Heart left ventricle (tissue), 16 donors: Measurements from ENCODE around the gene CYP39A1. TPM values are rescaled to one million over a fixed set of nuclear protein-coding genes. Genes with fewer than 3 reads are reported as not detected.

Experiments used
- ATAC-seq, 4 donors: fragments of 200-7000 bp; cut with Tn5 transposase; one replicate each; pipeline ENCODE4 v1.9.1; 2020 to 2022; ENCODE audit warnings: moderate library complexity in 4 of 4, mild to moderate bottlenecking in 3 of 4, moderate number of reproducible peaks in 1 of 4
- DNase-seq, 5 donors: peaks; one replicate each; pipeline ENCODE4 v3.0.0-alpha.2; 2020
- H3K27ac ChIP-seq, 12 donors: fragments of 200-600 bp; sonication (generic) in 4 of 12; one replicate each; pipeline versions ENCODE4 v1.5.0 to v1.8.0; 2016 to 2022; ENCODE audit warnings: mild to moderate bottlenecking in 2 of 12
- H3K27me3 ChIP-seq, 9 donors: fragments of 200-600 bp; sonication (generic) in 2 of 9; one replicate each; pipeline versions ENCODE4 v1.5.1 to v1.8.0; 2016 to 2022; ENCODE audit warnings: mild to moderate bottlenecking in 3 of 9
- H3K36me3 ChIP-seq, 9 donors: fragments of 200-600 bp; sonication (generic) in 2 of 9; one replicate each; pipeline versions ENCODE4 v1.5.0 to v1.8.0; 2018 to 2022; ENCODE audit warnings: mild to moderate bottlenecking in 2 of 9
- H3K4me1 ChIP-seq, 12 donors: fragments of 200-600 bp; sonication (generic) in 4 of 12; one replicate each; pipeline versions ENCODE4 v1.5.0 to v1.8.0; 2016 to 2022; ENCODE audit warnings: mild to moderate bottlenecking in 3 of 12
- H3K4me3 ChIP-seq, 12 donors: fragments of 200-600 bp; sonication (generic) in 4 of 12; one replicate each; pipeline versions ENCODE4 v1.5.0 to v1.8.0; 2017 to 2022; ENCODE audit warnings: mild to moderate bottlenecking in 9 of 12, moderate library complexity in 4 of 12
- H3K9me3 ChIP-seq, 12 donors: fragments of 200-600 bp; sonication (generic) in 4 of 12; one replicate each; pipeline versions ENCODE4 v1.5.0 to v1.8.0; 2016 to 2022; ENCODE audit warnings: mild to moderate bottlenecking in 1 of 12
- POLR2A ChIP-seq, 2 donors: fragments of 450-650 bp; IDR thresholded peaks; one replicate each; pipeline ENCODE4 v1.6.1; 2017; ENCODE audit warnings: antibody characterized with exemption in 2 of 2, mild to moderate bottlenecking in 2 of 2, moderate library complexity in 2 of 2
- WGBS, 4 donors: extraction: QIAGEN DNeasy Blood & Tissue Kit in 2 of 4; methylation state at CpG; one replicate each; pipeline versions ENCODE4 v1.1.5 to v1.1.7; 2013 to 2018; 5-methylcytosine and 5-hydroxymethylcytosine counted together
- intact Hi-C, 10 donors: fragments of 100-400 bp; cut with DNase I; formaldehyde crosslinking; loops; one replicate each; pipeline versions ENCODE4 v1.11.1 to v1.14.2; 2022
- polyA plus RNA-seq, 2 donors: library from polyadenylated mRNA; stranded (reverse); fragments of 200-250 nt; gene quantifications; one replicate each; pipeline ENCODE4 v1.2.3, GENCODE V29; 2013
- total RNA-seq, 9 donors: library from RNA; depleted of rRNA in 2 of 9; stranded (reverse); fragments of >200 nt in 2 of 9; fragmentation: NEBNext Ultra II Directional in 3 of 9; extraction: Animal tissue kit (Norgen Biotek cat#: 25700) in 3 of 9; gene quantifications; one replicate each; pipeline versions ENCODE4 v1.1.0 to v1.2.4, GENCODE V29; 2016 to 2023
- TF ChIP-seq, protein P1 (sequence below), 12 donors: fragments of 200-600 bp; sonication (generic) in 4 of 12; IDR thresholded peaks; one replicate each; pipeline versions ENCODE4 v1.5.0 to v1.8.0; 2018 to 2022; ENCODE audit warnings: antibody characterized with exemption in 12 of 12, mild to moderate bottlenecking in 5 of 12
- donor health status: ischemic (EF 13 %, LVEDD 7.1; RV severe dilation, severe dysfunction).
- donor health status: healthy with polysubstance abuse.
- donor health status: DM: no; HTN: yes; CAD: no.
- donor health status: DM: no; HTN: no; CAD: no.
- donor health status: ischemic (EF 25% LVEDD 6.9; RV normal size, moderate dysfunction).
- donor health status: ischemic (EF 25% LVEDD 5.7; RV mildly dilated, moderate dysfunction).
- donor health status: healthy.
- donor health status: DM: yes; HTN: yes; CAD: no.
- donor health status: ischemic (EF 35%, LVEDD 5.7; RV mildly dilated, moderate dysfunction).
- donor health status: nonischemic (EF 11% LVEDD 7.7; RV severe dilation, severe dysfunction).
- donor health status: DM: yes; HTN: yes; CAD: no.
- donor health status: PGD.
- donor health status: ischemic (EF 29% LVEDD 5.4; RV normal size, mild dysfunction).
- donor health status: nonischemic (EF 23%, LVEDD 6.1; RV moderate dilation, normal function).

Gene CYP39A1
- total and polyA plus RNA-seq, 11 donors = 2.9 to 10.5 (median 5.2) TPM

GRCh38 chr6:46541556-46541955 lies 111.1 kb downstream of the CYP39A1 start:
- TF ChIP-seq, protein P1, sequence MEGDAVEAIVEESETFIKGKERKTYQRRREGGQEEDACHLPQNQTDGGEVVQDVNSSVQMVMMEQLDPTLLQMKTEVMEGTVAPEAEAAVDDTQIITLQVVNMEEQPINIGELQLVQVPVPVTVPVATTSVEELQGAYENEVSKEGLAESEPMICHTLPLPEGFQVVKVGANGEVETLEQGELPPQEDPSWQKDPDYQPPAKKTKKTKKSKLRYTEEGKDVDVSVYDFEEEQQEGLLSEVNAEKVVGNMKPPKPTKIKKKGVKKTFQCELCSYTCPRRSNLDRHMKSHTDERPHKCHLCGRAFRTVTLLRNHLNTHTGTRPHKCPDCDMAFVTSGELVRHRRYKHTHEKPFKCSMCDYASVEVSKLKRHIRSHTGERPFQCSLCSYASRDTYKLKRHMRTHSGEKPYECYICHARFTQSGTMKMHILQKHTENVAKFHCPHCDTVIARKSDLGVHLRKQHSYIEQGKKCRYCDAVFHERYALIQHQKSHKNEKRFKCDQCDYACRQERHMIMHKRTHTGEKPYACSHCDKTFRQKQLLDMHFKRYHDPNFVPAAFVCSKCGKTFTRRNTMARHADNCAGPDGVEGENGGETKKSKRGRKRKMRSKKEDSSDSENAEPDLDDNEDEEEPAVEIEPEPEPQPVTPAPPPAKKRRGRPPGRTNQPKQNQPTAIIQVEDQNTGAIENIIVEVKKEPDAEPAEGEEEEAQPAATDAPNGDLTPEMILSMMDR (IDR thresholded peaks at IDR 0.05) = no peak
- TF ChIP-seq POLR2A (IDR thresholded peaks at IDR 0.05) = no peak
- ATAC-seq (no peak), DNase-seq (no peak)
- Histone ChIP-seq H3K27me3 (no peaks in the 10 kb centered on the region), H3K4me3 (no peak overlapping the region), H3K27ac (no peak overlapping the region), H3K9me3 (peaks cover 0 to 37% (median 11%) of the 10 kb centered on the region in 12 donors), H3K36me3 (no peaks in the 10 kb centered on the region), H3K4me1 (no peaks in the 10 kb centered on the region)
- WGBS, 4 donors = 92 to 93% (median 93%) methylated on average over 3 of the region's 3 CpGs
- intact Hi-C loops = no loop called here

DNA sequence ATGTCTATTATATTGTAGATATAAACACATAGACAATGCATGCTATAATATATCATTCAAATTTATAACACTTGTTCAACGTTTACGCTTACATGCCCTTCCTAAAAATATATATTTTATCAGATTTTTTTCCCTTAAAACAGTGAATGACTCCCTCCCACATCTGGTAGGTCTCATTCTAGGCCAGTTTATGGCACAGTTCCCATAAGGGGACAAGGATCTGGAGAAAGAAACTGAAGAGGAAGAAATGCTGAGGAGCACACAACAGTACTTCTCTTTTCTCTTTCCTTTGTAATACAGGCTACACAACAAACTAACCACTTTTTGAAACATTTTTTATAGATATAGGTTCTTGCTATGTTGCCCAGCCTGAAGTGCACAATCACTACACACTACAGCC lies 112.8 kb downstream of the CYP39A1 start:
- WGBS, 4 donors = 80 to 87% (median 84%) methylated on average over 2 of the region's 2 CpGs
- H3K4me3 ChIP-seq = no peak overlapping the region
- H3K36me3 ChIP-seq = no peaks in the 10 kb centered on the region
- intact Hi-C loops = no loop called here
- H3K4me1 ChIP-seq = no peaks in the 10 kb centered on the region
- ATAC-seq = no peak
- TF ChIP-seq, protein P1 (IDR thresholded peaks at IDR 0.05) = no peak
- no peak for TF ChIP-seq POLR2A (IDR thresholded peaks at IDR 0.05)
- peaks cover 0 to 31% (median 9%) of the 10 kb centered on the region in 12 donors for H3K9me3 ChIP-seq
- DNase-seq = no peak
- H3K27me3 ChIP-seq = no peaks in the 10 kb centered on the region
- H3K27ac ChIP-seq = no peak overlapping the region

- peaks cover 0 to 22% (median 2%) of the 10 kb centered on the region in 12 donors for H3K9me3 ChIP-seq
- H3K4me3 ChIP-seq = no peak overlapping the region
- intact Hi-C loops = no loop called here
- no peaks in the 10 kb centered on the region for H3K27me3 ChIP-seq
- H3K36me3 ChIP-seq = no peaks in the 10 kb centered on the region
- 68 to 75% (median 70%) methylated on average over 6 of the region's 6 CpGs for WGBS, 4 donors
- TF ChIP-seq POLR2A (IDR thresholded peaks at IDR 0.05) = no peak
- TF ChIP-seq, protein P1 (IDR thresholded peaks at IDR 0.05) = no peak
- ATAC-seq (no peak), DNase-seq (no peak)
- H3K27ac ChIP-seq = no peak overlapping the region
- H3K4me1 ChIP-seq = no peaks in the 10 kb centered on the region
Observed at GRCh38 chr6:46538800-46539480, 113.7 kb downstream of the CYP39A1 start.

DNA sequence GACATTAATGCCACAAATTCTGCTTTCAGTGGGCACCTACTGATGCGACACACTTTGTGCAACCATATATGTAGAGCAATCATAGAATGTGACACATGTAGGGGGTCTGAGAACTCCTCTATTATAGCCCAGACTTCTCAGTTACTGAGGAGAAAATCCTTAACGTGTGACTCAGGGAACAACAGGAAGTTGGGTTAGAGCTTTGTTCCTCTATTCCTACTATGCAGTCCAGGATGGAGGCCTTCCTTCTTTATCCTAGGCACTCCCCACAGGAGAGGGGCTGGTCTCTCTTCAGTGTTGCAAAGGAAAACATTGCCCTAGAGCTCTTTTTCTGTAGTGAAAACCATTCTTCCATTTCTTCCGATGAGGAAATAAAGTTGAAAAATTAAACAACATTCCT lies 121.7 kb downstream of the CYP39A1 start:
- H3K4me1 ChIP-seq = peaks cover 0 to 5% (median 0%) of the 10 kb centered on the region in 12 donors
- no peaks in the 10 kb centered on the region for H3K36me3 ChIP-seq
- DNase-seq (no peak), ATAC-seq (no peak)
- H3K9me3 ChIP-seq = peaks cover 0 to 9% (median 0%) of the 10 kb centered on the region in 12 donors
- no peak overlapping the region for H3K27ac ChIP-seq
- WGBS, 4 donors = 72 to 74% (median 73%) methylated on average over 3 of the region's 3 CpGs
- no peak overlapping the region for H3K4me3 ChIP-seq
- intact Hi-C loops = no loop called here
- TF ChIP-seq POLR2A (IDR thresholded peaks at IDR 0.05) = no peak
- TF ChIP-seq, protein P1 (IDR thresholded peaks at IDR 0.05) = no peak
- H3K27me3 ChIP-seq = no peaks in the 10 kb centered on the region
